ENCODE results near the gene GUCY1A1. TPM values are rescaled to one million over a fixed set of nuclear protein-coding genes. Genes with fewer than 3 reads are reported as not detected.

Gene GUCY1A1
- total and polyA plus RNA-seq, 12 donors, result 6.7 to 101 (median 60.2) TPM

DNA sequence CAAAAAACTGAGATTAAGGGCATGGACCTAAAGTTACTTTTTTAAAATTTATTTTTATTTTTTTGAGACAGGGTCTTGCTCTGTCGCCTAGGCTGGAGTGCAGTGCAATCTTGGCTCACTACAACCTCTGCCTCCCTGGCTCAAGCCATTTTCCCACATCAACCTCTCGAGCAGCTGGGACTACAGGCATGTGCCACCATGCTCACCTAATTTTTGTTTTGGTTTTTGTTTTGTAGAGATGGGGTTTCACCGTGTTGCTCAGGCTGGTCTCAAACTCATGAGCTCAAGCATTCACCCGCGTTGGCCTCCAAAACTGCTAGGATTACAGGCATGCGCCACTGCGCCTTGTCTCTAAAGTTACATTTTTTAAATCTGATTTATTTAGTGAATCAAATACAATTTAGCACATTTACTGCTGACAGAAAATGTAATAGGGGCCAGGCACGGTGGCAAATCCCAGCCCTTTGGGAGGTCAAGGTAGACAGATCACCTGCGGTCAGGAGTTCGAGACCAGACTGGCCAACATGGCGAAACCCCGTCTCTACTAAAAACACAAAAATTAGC is 38.3 kb downstream of the GUCY1A1 start:
- H3K4me1 ChIP-seq, result peaks cover 0 to 59% (median 21%) of the 10 kb centered on the region in 9 donors
- intact Hi-C loops (cut with DNase I), result loop anchor here in 1 of 10 donors (5.0 kb wide), 1 partner anchor 38 kb away; the partner anchor contains the start of gene GUCY1A1
- DNase-seq, result no peak
- no peaks in the 10 kb centered on the region for H3K27me3 ChIP-seq
- H3K36me3 ChIP-seq, result peaks cover 0 to 49% (median 0%) of the 10 kb centered on the region in 9 donors
- H3K4me3 ChIP-seq, result no peak overlapping the region
- no peaks in the 10 kb centered on the region for H3K9me3 ChIP-seq
- H3K27ac ChIP-seq, result peak overlapping the region in 4 of 10 donors; percentile 8 to 34 (median 19)
- TF ChIP-seq, protein P1, sequence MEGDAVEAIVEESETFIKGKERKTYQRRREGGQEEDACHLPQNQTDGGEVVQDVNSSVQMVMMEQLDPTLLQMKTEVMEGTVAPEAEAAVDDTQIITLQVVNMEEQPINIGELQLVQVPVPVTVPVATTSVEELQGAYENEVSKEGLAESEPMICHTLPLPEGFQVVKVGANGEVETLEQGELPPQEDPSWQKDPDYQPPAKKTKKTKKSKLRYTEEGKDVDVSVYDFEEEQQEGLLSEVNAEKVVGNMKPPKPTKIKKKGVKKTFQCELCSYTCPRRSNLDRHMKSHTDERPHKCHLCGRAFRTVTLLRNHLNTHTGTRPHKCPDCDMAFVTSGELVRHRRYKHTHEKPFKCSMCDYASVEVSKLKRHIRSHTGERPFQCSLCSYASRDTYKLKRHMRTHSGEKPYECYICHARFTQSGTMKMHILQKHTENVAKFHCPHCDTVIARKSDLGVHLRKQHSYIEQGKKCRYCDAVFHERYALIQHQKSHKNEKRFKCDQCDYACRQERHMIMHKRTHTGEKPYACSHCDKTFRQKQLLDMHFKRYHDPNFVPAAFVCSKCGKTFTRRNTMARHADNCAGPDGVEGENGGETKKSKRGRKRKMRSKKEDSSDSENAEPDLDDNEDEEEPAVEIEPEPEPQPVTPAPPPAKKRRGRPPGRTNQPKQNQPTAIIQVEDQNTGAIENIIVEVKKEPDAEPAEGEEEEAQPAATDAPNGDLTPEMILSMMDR (IDR thresholded peaks at IDR 0.05), result no peak
- ATAC-seq, result peak in 1 of 8 donors; percentile 22
- 82 to 87% methylated on average over 12 of the region's 12 CpGs for WGBS, 2 donors

DNA sequence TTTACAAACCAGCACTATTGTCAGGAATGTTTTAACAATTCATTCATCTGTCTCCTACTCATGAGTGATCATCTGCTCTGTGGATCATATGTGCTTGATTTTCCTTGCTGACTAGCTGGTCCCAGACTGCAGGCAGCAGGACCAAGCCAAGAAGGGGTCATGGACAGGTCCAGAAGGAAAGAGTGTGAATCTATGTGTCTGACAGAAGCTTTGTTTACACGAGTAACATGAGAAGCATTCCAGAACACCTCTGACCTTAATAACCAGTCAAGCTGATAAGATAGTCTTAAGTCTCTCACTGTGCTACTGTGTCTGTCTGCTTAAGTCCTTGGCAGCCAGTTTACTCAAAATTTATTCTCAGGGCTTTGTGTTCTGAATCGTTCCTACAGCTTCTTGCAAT is 39.0 kb downstream of the GUCY1A1 start:
- Histone ChIP-seq H3K4me1 (peaks cover 0 to 54% (median 21%) of the 10 kb centered on the region in 9 donors), H3K36me3 (peaks cover 0 to 51% (median 0%) of the 10 kb centered on the region in 9 donors), H3K9me3 (no peaks in the 10 kb centered on the region), H3K4me3 (no peak overlapping the region), H3K27me3 (no peaks in the 10 kb centered on the region), H3K27ac (peak overlapping the region in 4 of 10 donors; percentile 8 to 34 (median 19))
- DNase-seq (no peak), ATAC-seq (peak in 7 of 8 donors; percentile 49 to 89 (median 67))
- intact Hi-C loops (cut with DNase I), result loop anchor here in 2 of 10 donors (2.0 to 5.0 kb wide), 2 partner anchors 38 to 49 kb away; partner anchors contain the start of gene GUCY1A1 (in 1 of the 2)
- WGBS, 2 donors, result 6 to 19% methylated on average over 2 of the region's 2 CpGs
- TF ChIP-seq, protein P1 (IDR thresholded peaks at IDR 0.05), result no peak

DNA sequence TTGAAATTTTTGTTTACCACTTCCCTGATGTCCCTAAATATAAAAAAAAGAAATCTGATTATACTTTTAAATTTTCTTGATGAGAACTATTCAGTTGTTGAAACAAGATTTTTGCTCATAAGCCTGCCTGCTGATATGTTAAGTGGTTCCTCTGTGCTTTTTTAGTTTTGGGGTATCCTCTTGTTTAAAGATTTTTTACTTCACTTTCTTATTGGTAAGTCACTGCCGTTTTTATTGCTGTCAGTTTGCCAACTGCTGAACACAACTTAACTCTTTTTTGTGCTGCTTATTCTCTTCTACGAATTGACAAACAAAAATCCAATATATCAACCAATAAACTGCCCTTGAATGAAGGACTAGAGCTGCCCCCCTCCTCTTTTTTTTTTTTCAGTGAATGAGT is 39.5 kb downstream of the GUCY1A1 start:
- TF ChIP-seq, protein P1 (IDR thresholded peaks at IDR 0.05), result no peak
- peak overlapping the region in 2 of 10 donors; percentile 8 to 25 for H3K27ac ChIP-seq
- peaks cover 0 to 51% (median 5%) of the 10 kb centered on the region in 9 donors for H3K36me3 ChIP-seq
- DNase-seq (no peak), ATAC-seq (no peak)
- peaks cover 0 to 51% (median 21%) of the 10 kb centered on the region in 9 donors for H3K4me1 ChIP-seq
- no peak overlapping the region for H3K4me3 ChIP-seq
- intact Hi-C loops (cut with DNase I), result loop anchor here in 2 of 10 donors (2.0 to 5.0 kb wide), 2 partner anchors 39 to 49 kb away; partner anchors contain the start of gene GUCY1A1 (in 1 of the 2)
- WGBS, 2 donors, result 38 to 43% methylated on average over 2 of the region's 2 CpGs
- H3K27me3 ChIP-seq, result no peaks in the 10 kb centered on the region
- no peaks in the 10 kb centered on the region for H3K9me3 ChIP-seq

DNA sequence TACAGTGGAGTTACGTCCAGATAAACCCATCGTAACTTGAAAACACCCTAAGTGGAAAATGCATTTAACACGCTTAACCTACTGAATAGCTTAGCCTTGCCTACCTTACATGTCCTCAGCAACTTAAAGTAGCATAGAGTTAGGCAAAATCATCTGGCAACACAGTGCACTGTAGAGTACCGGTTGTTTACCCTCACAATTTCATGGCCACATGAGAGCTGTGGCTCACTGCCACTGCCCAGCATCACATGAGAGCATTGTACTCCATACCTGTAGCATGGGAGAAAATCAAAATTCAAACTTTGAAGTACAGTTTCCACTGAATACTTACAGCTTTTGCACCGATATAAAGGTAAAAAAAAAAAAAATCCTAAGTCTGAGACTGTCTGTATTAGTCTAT is 40.6 kb downstream of the GUCY1A1 start:
- ATAC-seq, result peak in 3 of 8 donors; percentile 16 to 52 (median 47)

More for the DNA sequence above, 40.6 kb downstream of the GUCY1A1 start:
- H3K4me1 ChIP-seq, result peaks cover 0 to 48% (median 20%) of the 10 kb centered on the region in 9 donors
- no peak for DNase-seq
- no peak overlapping the region for H3K27ac ChIP-seq
- TF ChIP-seq, protein P1 (IDR thresholded peaks at IDR 0.05), result no peak
- intact Hi-C loops (cut with DNase I), result loop anchor here in 2 of 10 donors (2.0 to 5.0 kb wide), 2 partner anchors 40 to 48 kb away; partner anchors contain the start of gene GUCY1A1 (in 1 of the 2)
- H3K27me3 ChIP-seq, result no peaks in the 10 kb centered on the region
- no peak overlapping the region for H3K4me3 ChIP-seq
- peaks cover 0 to 56% (median 6%) of the 10 kb centered on the region in 9 donors for H3K36me3 ChIP-seq
- WGBS, 2 donors, result 68 to 76% methylated on average over 5 of the region's 5 CpGs
- no peaks in the 10 kb centered on the region for H3K9me3 ChIP-seq
